ENCODE data around the gene CD59.

GRCh38 chr11:33706546-33706945 lies 29.7 kb downstream of the CD59 start:
- TF ChIP-seq CTCF (IDR thresholded peaks at IDR 0.05) (no peak), SIN3A (IDR thresholded peaks at IDR 0.05; ENCODE audit: borderline replicate concordance, insufficient read depth, low read depth, low read length) (no peak), POLR2AphosphoS5 (IDR thresholded peaks at IDR 0.05; ENCODE audit: low read depth, low read length) (no peak), TCF7L2 (IDR thresholded peaks at IDR 0.05; ENCODE audit: low read depth, low read length) (no peak)
